Colonic mucosa (tissue), 4 donors: ENCODE results near the gene POFUT1. TPM values are rescaled to one million over a fixed set of nuclear protein-coding genes. Genes with fewer than 3 reads are reported as not detected.

ENCODE experiments used
- DNase-seq: peaks from one replicate; pipeline ENCODE4 v3.0.0-alpha.2; 2020
- H3K27ac ChIP-seq: fragments of 200-600 bp; one replicate; pipeline ENCODE4 v1.8.0; 2021
- H3K27me3 ChIP-seq: fragments of 200-600 bp; one replicate; pipeline ENCODE4 v1.8.0; 2021
- H3K36me3 ChIP-seq: fragments of 200-600 bp; one replicate; pipeline ENCODE4 v1.8.0; 2021
- H3K4me1 ChIP-seq: fragments of 200-600 bp; one replicate; pipeline ENCODE4 v1.8.0; 2021; ENCODE audit warnings: mild to moderate bottlenecking
- H3K4me3 ChIP-seq: fragments of 200-600 bp; one replicate; pipeline ENCODE4 v1.8.0; 2021
- H3K9ac ChIP-seq, 2 donors: one replicate each; pipeline ENCODE4 v1.7.0; 2013; ENCODE audit warnings: control low read depth in 2 of 2, low read depth in 2 of 2, low read length in 2 of 2
- H3K9me3 ChIP-seq: fragments of 200-600 bp; one replicate; pipeline ENCODE4 v1.8.0; 2021
- intact Hi-C: fragments of 100-400 bp; cut with DNase I; formaldehyde crosslinking; loops from one replicate; pipeline ENCODE4 v1.14.1; 2022
- total RNA-seq, 2 donors: library from RNA; stranded (reverse); fragmentation: NEBNext Ultra II Directional in 1 of 2; extraction: Animal tissue kit (Norgen Biotek cat#: 25700) in 1 of 2; gene quantifications; one replicate each; pipeline ENCODE4 v1.2.1, GENCODE V29; 2021
- TF ChIP-seq, protein P1 (sequence below): fragments of 200-600 bp; IDR thresholded peaks from one replicate; pipeline ENCODE4 v1.8.0; 2022; ENCODE audit warnings: antibody characterized with exemption, mild to moderate bottlenecking
- donor health status: healthy.
- donor health status: DM: no; HTN: no; CAD: no.
- donor health status: DM: no; HTN: no; CAD: no.

Gene POFUT1
- total RNA-seq, 2 donors from 2014 or later: 26.9 to 36.3 TPM

DNA sequence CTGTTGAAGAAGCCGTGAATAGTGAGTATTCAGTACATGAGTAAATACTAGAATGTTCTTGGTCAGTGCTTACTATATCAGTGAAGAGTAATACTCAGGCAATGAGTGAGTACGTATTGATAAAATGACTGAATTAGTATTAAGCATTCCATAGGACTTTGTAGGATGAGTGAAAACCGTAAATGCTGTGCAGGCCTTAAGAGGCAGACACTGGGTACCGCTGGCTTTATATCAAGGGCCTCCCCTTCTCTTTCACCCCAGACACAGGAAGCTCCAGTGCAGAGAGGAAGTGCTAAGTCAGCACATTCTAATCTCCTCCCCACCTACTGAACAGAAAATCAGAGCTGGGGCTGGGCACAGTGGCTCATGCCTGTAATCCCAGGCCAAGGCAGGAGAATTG lies 24.2 kb downstream of the POFUT1 start:
- intact Hi-C loops: no loop called here
- DNase-seq: no peak
- Histone ChIP-seq H3K4me1 (peaks cover 15% of the 10 kb centered on the region), H3K9ac (no peak overlapping the region), H3K27me3 (no peaks in the 10 kb centered on the region), H3K9me3 (no peaks in the 10 kb centered on the region), H3K4me3 (no peak overlapping the region), H3K27ac (no peak overlapping the region), H3K36me3 (no peaks in the 10 kb centered on the region)
- TF ChIP-seq, protein P1, sequence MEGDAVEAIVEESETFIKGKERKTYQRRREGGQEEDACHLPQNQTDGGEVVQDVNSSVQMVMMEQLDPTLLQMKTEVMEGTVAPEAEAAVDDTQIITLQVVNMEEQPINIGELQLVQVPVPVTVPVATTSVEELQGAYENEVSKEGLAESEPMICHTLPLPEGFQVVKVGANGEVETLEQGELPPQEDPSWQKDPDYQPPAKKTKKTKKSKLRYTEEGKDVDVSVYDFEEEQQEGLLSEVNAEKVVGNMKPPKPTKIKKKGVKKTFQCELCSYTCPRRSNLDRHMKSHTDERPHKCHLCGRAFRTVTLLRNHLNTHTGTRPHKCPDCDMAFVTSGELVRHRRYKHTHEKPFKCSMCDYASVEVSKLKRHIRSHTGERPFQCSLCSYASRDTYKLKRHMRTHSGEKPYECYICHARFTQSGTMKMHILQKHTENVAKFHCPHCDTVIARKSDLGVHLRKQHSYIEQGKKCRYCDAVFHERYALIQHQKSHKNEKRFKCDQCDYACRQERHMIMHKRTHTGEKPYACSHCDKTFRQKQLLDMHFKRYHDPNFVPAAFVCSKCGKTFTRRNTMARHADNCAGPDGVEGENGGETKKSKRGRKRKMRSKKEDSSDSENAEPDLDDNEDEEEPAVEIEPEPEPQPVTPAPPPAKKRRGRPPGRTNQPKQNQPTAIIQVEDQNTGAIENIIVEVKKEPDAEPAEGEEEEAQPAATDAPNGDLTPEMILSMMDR: no peak

DNA sequence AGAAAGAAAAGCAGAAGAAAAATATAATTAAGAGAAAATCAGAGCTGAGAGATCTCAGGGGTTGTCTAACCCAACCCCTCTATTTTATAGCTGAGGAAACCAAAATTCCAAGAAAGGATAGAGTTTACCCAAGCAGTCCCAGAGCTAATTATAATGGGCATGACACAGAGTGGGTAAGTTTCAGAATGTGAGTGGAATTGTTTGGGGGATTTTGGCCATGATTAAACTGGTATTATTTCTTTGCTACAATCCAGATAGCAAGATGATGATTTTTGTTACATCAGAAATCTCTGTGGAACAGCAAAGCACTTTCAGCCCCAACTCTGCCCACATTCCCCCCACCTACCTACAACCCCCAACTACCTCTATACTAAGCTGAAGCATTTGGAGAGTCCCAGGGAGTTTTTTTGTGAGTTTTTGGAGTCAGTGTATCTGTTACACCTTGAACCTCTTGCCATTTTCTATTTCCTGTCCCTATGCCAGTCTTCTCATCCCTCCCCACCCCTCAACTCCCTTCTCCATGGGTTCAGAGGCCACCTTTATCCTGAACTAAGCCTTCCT lies 24.7 kb downstream of the POFUT1 start:
- Histone ChIP-seq H3K27ac (no peak overlapping the region), H3K27me3 (no peaks in the 10 kb centered on the region), H3K4me1 (peaks cover 15% of the 10 kb centered on the region), H3K36me3 (no peaks in the 10 kb centered on the region), H3K9me3 (no peaks in the 10 kb centered on the region), H3K9ac (no peak overlapping the region), H3K4me3 (no peak overlapping the region)
- no peak for DNase-seq
- intact Hi-C loops: no loop called here
- TF ChIP-seq, protein P1: no peak

DNA sequence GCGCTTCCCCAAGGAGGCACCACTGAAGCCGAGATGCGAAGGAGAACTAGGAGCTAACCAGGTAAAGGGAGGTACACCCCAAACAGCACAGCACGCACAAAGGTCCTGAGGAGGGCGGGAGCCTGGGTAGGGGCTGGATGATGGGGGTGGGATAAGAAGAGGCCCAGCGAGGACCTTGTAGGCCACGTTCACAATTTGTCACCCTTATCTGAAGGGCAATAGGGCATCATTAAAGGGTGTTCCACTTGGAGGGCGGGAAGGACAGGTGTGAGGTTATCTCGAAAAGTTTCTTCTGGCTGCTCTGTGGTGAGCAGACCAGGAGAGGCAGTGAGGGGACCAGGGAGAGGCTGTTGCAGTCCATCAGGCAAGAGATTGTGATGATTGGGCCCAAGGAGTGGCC lies 25.6 kb downstream of the POFUT1 start:
- DNase-seq: no peak
- H3K4me3 ChIP-seq: no peak overlapping the region
- H3K36me3 ChIP-seq: no peaks in the 10 kb centered on the region
- no peaks in the 10 kb centered on the region for H3K27me3 ChIP-seq
- TF ChIP-seq, protein P1: no peak
- no peak overlapping the region for H3K27ac ChIP-seq
- peaks cover 11% of the 10 kb centered on the region for H3K4me1 ChIP-seq
- no peak overlapping the region for H3K9ac ChIP-seq
- no peaks in the 10 kb centered on the region for H3K9me3 ChIP-seq
- intact Hi-C loops: no loop called here

DNA sequence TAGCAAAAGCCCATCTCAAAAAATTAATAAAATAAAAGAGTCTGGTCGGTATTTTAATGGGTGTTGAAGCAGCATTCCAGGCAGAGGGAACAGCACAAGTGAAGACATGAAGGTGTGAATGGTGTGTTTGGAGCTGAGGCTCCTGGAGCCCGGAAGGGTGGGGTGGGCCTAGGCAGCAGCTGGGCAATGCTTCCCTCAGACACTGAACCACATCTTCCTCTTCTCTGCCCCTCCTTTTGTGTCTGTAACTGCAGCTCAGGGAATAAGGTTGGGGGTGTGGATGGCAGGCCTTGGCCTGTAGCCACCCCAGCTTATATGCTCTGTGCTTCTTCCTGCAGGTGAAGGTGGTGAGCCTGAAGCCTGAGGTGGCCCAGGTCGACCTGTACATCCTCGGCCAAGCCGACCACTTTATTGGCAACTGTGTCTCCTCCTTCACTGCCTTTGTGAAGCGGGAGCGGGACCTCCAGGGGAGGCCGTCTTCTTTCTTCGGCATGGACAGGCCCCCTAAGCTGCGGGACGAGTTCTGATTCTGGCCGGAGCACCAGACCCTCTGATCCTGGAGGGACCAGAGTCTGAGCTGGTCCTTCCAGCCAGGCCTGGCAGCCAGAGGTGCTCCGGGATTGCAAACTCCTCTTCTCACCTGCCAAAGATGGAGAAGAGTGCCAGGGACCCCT lies 26.6 kb downstream of the POFUT1 start:
- no peak overlapping the region for H3K27ac ChIP-seq
- DNase-seq: no peak
- H3K4me3 ChIP-seq: no peak overlapping the region
- no peak overlapping the region for H3K9ac ChIP-seq
- TF ChIP-seq, protein P1: no peak
- H3K4me1 ChIP-seq: peaks cover 4% of the 10 kb centered on the region
- H3K9me3 ChIP-seq: no peaks in the 10 kb centered on the region
- H3K36me3 ChIP-seq: no peaks in the 10 kb centered on the region
- H3K27me3 ChIP-seq: no peaks in the 10 kb centered on the region
- intact Hi-C loops: no loop called here

DNA sequence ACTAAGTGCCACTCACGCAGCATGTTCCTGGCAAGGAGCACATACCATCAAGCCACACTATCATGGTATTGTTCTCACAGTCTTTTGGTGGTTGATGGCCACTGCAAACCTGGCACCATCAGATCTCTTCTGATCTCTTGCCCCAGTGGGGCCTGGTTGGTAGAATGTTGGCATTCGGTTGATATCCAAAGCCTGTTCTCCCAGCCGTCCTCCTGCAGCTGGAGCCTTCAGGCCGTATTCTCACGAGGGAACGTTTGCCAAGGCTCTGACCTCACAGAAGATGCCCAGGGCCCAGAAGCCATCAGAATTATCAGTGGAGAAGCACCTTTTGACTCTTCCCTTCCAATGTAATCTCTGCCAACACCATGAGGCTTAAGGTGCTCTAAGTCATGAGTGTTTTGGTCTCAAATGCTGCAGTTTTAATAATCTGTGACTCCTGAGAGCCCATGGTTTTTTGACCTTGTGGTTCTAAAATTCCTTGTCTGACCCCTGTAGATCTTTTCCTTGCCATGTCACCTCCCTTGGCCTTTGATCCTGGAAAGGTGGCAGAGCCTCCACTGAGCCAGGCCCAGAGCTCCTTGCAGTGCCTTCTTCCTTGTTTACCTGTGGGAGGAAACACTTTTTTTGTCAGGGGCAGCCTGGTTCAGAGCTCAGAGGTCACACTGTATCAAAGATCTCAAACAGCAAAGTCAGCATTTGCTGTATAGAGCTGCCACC lies 27.8 kb downstream of the POFUT1 start:
- no peaks in the 10 kb centered on the region for H3K27me3 ChIP-seq
- no peaks in the 10 kb centered on the region for H3K36me3 ChIP-seq
- H3K9ac ChIP-seq: peak overlapping the region in 1 of 2 donors; percentile 80
- H3K27ac ChIP-seq: peak overlapping the region; percentile 61
- no peaks in the 10 kb centered on the region for H3K4me1 ChIP-seq
- intact Hi-C loops: no loop called here
- TF ChIP-seq, protein P1: no peak
- DNase-seq: peak; percentile 79
- no peak overlapping the region for H3K4me3 ChIP-seq
- no peaks in the 10 kb centered on the region for H3K9me3 ChIP-seq
